Mucosa of gallbladder (tissue), 1 donor: ENCODE data around the gene CFHR1. TPM values are rescaled to one million over a fixed set of nuclear protein-coding genes. Genes with fewer than 3 reads are reported as not detected.
"Not testable (repeated sequence)": the region's sequence is repeated elsewhere in the genome, so short reads cannot be mapped to it uniquely, and the experiment has no call there.

Experiments
- DNase-seq: peaks from one replicate; pipeline ENCODE4 v3.0.0-alpha.2; 2020; ENCODE audit warnings: low spot score
- total RNA-seq: library from RNA; stranded (reverse); gene quantifications from one replicate; pipeline ENCODE4 v1.2.1, GENCODE V29; 2021
- donor health status: DM: no; HTN: no; CAD: no.

The CFHR1 gene
- total RNA-seq: 0.75 TPM

- DNase-seq: not testable (repeated sequence)
Observed at GRCh38 chr1:196819531-196819930, at the start of gene CFHR1. CFHR1 (plus strand) TSS chr1:196819731; CDS start chr1:196819845, 114 bp downstream.

- DNase-seq: not testable (repeated sequence)
Observed at GRCh38 chr1:196769823-196770222, 49.7 kb upstream of the CFHR1 start.

DNA sequence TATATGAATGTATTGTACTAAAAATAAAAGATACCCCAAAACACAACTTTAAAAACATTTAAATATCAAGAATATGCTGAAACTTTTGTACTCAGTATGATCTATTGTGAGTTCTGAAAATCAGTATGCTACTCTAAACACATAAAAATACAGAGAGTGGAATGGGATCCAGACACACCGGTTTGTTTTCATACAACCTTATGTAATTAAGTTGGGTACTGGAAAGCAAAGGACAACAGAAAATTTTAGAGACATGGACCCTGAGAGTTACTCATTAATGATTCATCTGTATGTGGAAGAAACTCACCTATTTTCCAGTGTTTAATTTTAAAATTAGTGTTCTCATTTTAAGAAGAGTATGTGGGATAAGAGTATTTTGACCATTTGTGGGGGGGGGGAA is 45.8 kb upstream of the CFHR1 start:
- DNase-seq: no peak

DNA sequence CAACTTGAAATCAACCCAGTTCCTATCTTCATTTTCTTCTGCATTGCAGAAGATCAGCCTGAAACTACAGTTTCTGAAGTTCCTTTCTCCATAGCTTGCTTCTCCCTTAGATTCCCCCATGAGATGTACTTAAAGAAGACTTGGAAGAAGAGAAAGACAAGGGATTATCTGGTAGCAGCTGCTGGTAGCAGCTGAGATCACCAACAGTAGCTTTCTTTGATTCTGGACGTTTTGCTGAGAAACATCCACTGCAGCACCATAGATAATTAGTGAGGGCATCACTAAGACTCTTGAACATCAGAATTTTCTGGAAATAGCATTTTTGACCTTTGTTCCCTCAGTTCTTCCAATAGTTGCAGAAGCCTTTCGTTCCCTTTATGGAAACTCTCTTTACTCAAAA is 45.4 kb upstream of the CFHR1 start:
- no peak for DNase-seq

DNA sequence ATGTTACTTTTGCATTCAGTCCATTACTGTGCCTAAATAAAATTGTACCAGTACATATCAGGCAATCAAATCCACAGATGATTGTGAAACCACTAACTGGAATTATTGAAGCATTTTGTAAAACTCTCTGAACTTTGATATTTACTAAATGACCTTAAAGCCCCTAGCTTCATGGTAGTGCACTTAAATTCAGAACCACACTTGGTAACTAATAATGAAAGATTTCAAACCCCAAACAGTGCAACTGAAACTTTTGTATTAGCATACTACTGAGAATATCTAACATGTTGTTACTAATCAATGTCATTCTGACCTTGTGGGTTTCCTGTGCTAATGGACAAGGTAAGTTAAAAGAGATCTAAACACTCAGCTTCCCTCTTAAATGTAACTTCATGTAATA is 44.9 kb upstream of the CFHR1 start, which contains the start of gene CFHR3:
Gene CFHR3, plus strand, starts transcription at position 238 of the 400 bp plus-strand sequence. Its CDS starts 47 bp downstream, at position 285.
- DNase-seq: no peak

- DNase-seq: no peak
Observed at GRCh38 chr1:196777603-196778002, 41.9 kb upstream of the CFHR1 start.

DNA sequence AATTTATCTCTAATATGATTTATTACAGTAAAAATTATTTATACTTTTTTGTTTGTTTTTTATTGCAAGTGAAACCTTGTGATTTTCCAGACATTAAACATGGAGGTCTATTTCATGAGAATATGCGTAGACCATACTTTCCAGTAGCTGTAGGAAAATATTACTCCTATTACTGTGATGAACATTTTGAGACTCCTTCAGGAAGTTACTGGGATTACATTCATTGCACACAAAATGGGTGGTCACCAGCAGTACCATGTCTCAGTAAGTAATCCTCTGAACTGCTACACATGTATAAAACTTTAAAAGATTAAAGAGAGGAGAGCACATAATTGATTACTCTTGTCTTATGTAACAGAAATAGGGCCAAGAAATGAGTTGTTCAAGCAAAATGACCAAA is 40.4 kb upstream of the CFHR1 start:
- DNase-seq: no peak

DNA sequence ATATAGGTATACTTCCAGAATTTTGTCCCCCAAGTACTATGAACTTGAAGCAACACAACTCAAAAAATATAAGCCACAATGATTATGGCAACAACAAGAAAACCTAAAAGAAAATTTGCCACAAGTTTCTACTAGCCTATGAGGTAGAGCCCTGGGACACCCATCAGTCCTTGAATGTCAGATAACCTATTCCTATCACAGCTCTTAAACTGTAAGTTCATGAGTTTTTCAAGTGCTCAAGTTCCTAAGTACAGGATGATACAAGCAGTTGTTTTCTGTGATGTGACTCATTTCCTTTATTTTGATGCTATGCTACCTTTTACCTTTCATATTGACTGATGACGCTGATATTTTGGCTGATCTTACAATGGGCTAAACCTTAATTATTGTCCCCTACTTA is 28.3 kb upstream of the CFHR1 start:
- DNase-seq: not testable (repeated sequence)

GRCh38 chr1:196794103-196794502 is 25.4 kb upstream of the CFHR1 start:
- not testable (repeated sequence) for DNase-seq

GRCh38 chr1:196797891-196798290 is 21.6 kb upstream of the CFHR1 start:
- DNase-seq: no peak

DNA sequence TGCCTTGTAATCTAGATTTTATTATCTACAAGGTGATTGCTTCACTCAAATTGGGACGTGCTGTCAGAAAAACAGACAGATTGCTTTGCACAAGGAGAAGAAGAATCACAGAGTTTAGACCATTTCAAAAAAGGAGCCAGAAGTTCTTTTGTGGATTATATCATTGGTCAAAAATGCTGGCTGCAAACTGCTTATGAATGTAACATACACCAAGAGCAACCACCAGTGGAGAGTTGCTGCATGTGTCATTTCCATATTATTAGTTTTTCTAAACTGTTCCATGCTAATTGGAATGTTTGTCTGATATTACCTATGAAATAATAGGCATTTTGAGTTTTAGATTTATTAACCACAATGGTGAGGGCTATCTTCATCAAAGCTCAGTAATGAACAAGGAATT is 17.6 kb upstream of the CFHR1 start:
- not testable (repeated sequence) for DNase-seq

DNA sequence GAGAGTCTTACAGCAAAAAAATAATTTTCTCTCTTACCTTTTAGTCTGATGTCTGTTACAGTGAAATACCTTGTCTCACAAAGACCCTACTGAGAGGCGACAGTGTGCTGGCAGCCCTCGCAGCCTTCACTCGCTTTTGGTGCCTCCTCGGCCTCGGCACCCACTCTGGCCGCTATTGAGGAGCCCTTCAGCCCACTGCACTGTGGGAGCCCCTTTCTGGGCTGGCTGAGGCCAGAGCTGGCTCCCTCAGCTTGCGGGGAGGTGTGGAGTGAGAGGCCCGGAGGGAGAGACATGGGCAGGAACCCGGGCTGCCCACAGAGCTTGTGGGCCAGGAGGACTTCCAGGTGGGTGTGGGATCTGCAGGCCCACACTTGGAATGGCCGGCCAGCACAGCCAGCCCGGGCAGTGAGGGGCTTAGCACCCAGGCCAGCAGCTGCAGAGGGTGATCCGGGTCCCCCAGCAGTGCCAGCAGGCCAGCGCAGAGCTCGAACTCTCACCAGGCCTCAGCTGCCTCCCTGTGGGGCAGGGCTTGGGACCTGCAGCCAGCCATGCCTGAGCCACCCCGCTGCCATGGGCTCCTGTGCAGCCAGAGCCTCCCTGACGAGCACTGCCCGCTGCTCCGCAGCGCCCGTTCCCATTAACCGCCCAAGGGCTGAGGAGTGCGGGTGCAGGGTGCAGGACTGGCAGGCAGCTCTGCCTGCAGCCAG is 10.8 kb upstream of the CFHR1 start:
- DNase-seq: no peak

DNA sequence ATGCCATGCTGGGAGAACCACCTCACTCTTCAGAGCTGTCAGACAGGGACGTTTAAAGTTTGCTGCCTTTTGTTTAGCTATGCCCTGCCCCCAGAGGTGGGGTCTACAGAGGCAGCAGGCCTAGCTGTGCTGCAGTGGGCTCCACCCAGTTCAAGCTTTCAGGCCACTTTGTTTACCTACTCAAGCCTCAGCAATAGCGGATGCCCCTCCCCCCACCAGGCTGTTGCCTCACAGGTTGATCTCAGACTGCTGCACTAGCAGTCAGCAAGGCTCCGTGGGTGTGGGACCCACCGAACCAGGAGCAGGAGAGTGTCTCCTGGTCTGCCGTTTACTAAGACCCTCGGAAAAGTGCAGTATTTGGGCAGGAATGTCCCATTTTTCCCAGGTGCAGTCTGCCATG is 2.1 kb upstream of the CFHR1 start:
- not testable (repeated sequence) for DNase-seq

- not testable (repeated sequence) for DNase-seq
Observed at GRCh38 chr1:196827860-196828259, 8.3 kb downstream of the CFHR1 start.

DNA sequence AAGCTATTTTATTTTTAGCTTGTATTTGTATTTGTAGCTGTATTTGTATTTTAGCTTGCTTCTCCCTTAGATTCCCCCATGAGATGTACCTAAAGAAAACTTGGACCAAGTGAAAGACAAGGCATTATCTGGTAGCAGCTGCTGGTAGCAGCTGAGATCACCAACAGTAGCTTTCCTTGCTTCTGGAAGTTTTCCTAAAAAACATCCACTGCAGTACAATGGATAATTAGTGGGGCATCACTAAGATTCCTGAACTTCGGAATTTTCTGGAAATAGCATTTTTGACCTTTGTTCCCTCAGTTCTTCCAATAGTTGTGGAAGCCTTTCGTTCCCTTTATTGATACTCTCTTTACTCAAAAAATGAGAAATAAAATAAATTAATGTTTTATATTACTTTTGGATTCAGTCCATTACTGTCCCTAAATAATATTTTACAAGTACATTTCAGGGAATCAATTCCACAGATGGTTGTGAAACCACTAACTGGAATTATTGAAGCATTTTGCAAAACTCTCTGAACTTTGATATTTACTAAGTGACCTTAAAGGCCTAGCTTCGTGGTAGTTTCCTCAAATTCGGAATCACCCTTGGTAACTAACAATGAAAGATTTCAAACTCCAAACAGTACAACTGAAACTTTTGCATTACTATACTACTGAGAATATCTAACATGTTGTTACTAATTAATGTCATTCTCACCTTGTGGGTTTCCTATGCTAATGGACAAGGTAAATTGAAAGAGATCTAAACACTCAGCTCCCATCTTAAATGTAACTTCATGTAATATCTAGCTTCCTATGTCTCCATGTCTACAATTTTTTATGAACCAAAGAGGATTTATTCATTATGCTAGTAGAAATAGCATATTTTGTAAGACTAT is 30.3 kb downstream of the CFHR1 start:
- DNase-seq: not testable (repeated sequence)

- DNase-seq: no peak
Observed at GRCh38 chr1:196856053-196856452, 36.5 kb downstream of the CFHR1 start.

DNA sequence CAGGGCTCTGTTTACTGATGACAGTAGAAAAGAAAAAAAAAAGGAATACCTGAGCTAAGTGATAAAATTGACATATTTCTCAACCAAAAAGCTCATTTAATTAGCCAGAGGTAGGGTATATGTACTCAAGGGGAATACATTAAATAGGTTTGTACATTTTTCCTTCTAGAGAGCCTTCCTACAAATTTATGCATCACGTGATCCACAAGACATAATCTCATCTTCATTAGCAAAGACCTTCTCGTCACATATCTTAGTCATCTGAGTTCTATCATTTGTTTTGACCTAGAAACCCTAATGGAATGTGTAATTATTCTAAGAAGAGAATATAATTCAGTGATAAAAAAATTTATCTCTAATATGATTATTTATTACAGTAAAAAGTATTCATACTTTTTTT is 37.7 kb downstream of the CFHR1 start:
- no peak for DNase-seq

DNA sequence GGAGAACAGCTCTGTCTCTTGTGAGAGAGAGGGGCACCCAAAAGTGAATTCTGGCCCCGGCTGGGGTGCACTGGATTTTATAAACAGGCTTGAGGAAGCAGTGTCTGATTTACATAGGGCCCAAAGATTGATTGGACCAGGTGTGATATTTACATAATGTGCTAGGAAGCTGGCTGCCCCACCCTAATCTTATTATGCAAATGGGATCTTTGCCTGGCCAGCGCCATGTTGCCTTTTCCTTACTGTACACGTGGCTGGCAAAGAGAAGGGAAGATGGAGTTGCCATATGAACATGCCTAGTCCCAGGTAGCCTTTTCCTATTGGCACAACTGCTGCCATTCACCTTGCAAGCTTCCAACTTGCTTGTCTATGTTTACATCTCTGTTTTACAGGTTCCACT is 39.3 kb downstream of the CFHR1 start:
- no peak for DNase-seq

DNA sequence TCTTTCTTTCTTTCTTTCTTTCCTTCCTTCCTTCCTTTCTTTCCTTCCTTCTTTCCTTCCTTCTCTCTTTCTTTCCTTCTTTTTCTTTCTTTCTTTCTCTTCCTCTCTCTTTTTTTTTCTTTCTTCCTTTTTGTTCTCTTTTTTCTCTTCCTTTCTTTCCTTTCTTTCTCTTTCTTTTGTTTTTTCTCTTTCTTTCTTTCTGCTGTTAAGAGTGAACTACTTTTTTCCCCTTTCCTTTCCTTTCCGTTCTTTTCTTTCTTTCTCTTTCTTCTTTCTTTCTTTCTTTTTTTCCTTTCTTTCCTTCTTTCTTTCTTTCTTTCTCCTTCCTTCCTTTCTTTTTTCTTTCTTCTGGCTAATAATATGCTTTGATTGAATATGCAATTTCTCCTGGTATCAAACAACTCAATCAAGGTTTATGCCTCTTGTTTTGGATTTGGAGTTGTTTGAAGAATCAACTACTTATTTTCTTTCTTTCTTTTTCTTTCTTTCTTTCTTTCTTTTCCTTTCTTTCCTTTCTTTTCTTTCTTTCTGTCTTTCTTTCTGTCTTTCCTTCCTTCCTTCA is 40.9 kb downstream of the CFHR1 start:
- DNase-seq: no peak

GRCh38 chr1:196861429-196861828 is 41.9 kb downstream of the CFHR1 start:
- DNase-seq: no peak

DNA sequence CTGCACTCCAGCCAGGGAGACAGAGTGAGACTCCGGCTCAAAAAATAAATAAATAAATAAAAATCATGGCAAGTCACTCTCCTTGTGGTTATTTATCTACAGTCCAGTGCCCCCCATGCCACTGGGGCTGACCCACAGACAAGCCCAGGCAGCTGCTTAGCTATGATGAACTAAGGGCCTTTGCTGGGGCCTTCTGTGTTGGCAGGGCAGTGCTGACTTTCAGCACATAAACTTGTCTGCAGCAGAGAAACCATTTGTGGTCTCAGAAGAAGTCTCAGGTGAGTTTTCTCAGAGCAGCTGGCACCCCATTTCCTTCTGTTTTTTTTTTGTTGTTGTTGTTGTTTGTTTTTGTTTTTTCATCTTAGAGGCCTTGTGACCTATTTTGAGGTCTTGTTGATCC is 47.4 kb downstream of the CFHR1 start:
- DNase-seq: no peak

- no peak for DNase-seq
Observed at GRCh38 chr1:196873385-196873784, 53.9 kb downstream of the CFHR1 start.

GRCh38 chr1:196875935-196876334 is 56.4 kb downstream of the CFHR1 start:
- DNase-seq: no peak
